Keratinocyte (primary cell): ENCODE results near the gene CERK.

ENCODE experiments used
- EZH2 ChIP-seq: IDR thresholded peaks from one replicate; pipeline ENCODE4 v1.6.1; 2012; ENCODE audit warnings: inconsistent platforms, mild to moderate bottlenecking, low read length, moderate library complexity
- TF ChIP-seq, protein P1 (sequence below), 3 experiments: IDR thresholded peaks in 1 of 3; conservative IDR thresholded peaks in 1 of 3; optimal IDR thresholded peaks in 1 of 3; 2 replicates in 2 of 3; 3 replicates in 1 of 3; pipeline versions ENCODE3 to v1.5.1; 2011; ENCODE audit warnings: low read length in 3 of 3, mild to moderate bottlenecking in 3 of 3, moderate library complexity in 2 of 3, control low read depth in 1 of 3, inconsistent platforms in 1 of 3; ENCODE audit not compliant: insufficient read depth in 2 of 3; ENCODE audit errors: extremely low read depth in 1 of 3

DNA sequence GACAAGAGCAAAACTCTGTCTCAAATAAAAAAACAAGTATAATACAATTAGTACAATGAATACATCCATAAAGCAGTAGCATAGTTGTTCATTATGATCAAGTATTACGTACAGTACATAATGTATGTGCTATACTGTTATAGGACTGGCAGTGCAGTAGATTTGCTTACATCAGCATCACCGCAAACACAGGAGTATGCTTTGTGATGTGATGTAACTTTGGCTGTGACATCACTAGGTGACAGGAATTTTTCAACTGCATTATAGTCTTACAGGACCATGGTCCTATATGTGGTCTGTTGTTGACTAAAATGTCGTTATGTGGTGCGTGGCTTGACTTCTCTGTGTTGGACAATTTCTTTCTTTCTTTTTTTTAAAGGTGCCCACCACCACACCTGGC, 41.0 kb upstream of the CERK start:
- TF ChIP-seq, protein P1, sequence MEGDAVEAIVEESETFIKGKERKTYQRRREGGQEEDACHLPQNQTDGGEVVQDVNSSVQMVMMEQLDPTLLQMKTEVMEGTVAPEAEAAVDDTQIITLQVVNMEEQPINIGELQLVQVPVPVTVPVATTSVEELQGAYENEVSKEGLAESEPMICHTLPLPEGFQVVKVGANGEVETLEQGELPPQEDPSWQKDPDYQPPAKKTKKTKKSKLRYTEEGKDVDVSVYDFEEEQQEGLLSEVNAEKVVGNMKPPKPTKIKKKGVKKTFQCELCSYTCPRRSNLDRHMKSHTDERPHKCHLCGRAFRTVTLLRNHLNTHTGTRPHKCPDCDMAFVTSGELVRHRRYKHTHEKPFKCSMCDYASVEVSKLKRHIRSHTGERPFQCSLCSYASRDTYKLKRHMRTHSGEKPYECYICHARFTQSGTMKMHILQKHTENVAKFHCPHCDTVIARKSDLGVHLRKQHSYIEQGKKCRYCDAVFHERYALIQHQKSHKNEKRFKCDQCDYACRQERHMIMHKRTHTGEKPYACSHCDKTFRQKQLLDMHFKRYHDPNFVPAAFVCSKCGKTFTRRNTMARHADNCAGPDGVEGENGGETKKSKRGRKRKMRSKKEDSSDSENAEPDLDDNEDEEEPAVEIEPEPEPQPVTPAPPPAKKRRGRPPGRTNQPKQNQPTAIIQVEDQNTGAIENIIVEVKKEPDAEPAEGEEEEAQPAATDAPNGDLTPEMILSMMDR (optimal IDR thresholded peaks at IDR 0.05 in 1 of 3, IDR thresholded peaks at IDR 0.05 in 1 of 3, conservative IDR thresholded peaks at IDR 0.05 in 1 of 3; ENCODE audit: extremely low read depth in 1 of 3, insufficient read depth in 2 of 3, low read length in 3 of 3) = no peak
- no peak for TF ChIP-seq EZH2
